Right atrium auricular region (tissue), 2 donors: ENCODE measurements around the gene FERD3L. TPM values are rescaled to one million over a fixed set of nuclear protein-coding genes. Genes with fewer than 3 reads are reported as not detected.
"Not testable (repeated sequence)": the region's sequence is repeated elsewhere in the genome, so short reads cannot be mapped to it uniquely, and the experiment has no call there.

ENCODE experiments used
- DNase-seq: peaks from one replicate; pipeline ENCODE4 v3.0.0-alpha.2; 2019; ENCODE audit warnings: low spot score
- H3K27ac ChIP-seq, 2 donors: fragments of 200-600 bp; sonication (generic); 1 replicate in 1 of 2; 2 replicates in 1 of 2; pipeline ENCODE4 v1.5.1; 2016 to 2019
- H3K27me3 ChIP-seq, 2 donors: fragments of 200-600 bp; sonication (generic); one replicate each; pipeline versions ENCODE4 v1.5.1 to v1.6.0; 2017 to 2019
- H3K36me3 ChIP-seq: fragments of 200-600 bp; sonication (generic); one replicate; pipeline ENCODE4 v1.5.1; 2016
- H3K4me1 ChIP-seq, 2 donors: fragments of 200-600 bp; sonication (generic); one replicate each; pipeline versions ENCODE4 v1.5.1 to v1.6.0; 2017 to 2019
- H3K4me3 ChIP-seq, 2 donors: fragments of 200-600 bp; sonication (generic); 1 replicate in 1 of 2; 2 replicates in 1 of 2; pipeline ENCODE4 v1.5.1; 2017 to 2019; ENCODE audit warnings: mild to moderate bottlenecking in 1 of 2, moderate library complexity in 1 of 2
- H3K9me3 ChIP-seq, 2 donors: fragments of 200-600 bp; sonication (generic); one replicate each; pipeline ENCODE4 v1.5.1; 2019
- total RNA-seq, 2 donors: library from RNA; depleted of rRNA; stranded (reverse); fragments of >200 nt; gene quantifications; one replicate each; pipeline ENCODE4 v1.1.0, GENCODE V29; 2016
- TF ChIP-seq, protein P1 (sequence below), 2 donors: fragments of 200-600 bp; sonication (generic); IDR thresholded peaks; one replicate each; pipeline ENCODE4 v1.5.1; 2019; ENCODE audit warnings: antibody characterized with exemption in 2 of 2

Gene FERD3L
- not detected for total RNA-seq

DNA sequence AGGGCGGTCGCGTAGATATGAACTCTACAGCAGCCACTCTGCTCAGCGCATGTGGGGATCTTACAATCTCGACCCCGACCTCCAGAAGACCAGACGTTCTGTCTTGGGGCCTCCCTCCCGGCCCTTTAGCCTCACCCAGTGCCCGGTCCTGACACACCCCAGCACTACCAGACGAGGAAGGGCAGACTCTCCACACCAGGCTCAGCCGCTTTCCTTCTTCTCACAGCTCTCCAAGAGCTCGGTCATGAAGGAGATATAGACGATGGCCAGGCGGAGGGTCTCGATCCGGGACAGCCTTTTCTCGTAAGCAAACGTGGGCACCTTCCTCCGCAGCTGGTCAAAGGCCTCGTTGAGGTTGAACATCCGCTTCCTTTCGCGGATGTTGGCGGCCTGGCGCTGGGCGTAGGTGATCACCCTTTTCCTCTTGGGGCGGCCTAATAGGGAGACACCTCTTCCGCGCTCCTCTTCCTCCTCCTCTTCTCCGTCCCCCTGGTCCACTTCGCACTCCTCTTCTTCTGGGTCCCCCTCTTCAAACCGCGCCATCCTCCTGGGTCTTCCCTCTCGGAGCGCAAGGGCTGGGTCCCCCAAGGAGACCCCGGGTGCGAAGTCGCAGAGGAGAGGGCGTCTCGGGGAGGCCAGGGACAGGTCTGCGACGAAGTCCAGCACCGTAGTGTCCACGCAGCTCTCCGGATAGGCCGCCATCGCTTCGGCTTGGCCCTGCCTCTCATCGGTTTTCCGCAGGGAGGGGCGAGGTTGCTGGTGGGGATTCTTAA, at the start of gene FERD3L:
FERD3L (minus strand) TSS at position 761 of the 773 bp plus-strand sequence; CDS start at position 702, 59 bp downstream.
- H3K9me3 ChIP-seq: no peaks in the 10 kb centered on the region
- no peak within 1 kb of the TSS for H3K27ac ChIP-seq
- no peak for DNase-seq
- peaks cover 3 to 5% of the 10 kb centered on the region in 2 donors for H3K27me3 ChIP-seq
- TF ChIP-seq, protein P1, sequence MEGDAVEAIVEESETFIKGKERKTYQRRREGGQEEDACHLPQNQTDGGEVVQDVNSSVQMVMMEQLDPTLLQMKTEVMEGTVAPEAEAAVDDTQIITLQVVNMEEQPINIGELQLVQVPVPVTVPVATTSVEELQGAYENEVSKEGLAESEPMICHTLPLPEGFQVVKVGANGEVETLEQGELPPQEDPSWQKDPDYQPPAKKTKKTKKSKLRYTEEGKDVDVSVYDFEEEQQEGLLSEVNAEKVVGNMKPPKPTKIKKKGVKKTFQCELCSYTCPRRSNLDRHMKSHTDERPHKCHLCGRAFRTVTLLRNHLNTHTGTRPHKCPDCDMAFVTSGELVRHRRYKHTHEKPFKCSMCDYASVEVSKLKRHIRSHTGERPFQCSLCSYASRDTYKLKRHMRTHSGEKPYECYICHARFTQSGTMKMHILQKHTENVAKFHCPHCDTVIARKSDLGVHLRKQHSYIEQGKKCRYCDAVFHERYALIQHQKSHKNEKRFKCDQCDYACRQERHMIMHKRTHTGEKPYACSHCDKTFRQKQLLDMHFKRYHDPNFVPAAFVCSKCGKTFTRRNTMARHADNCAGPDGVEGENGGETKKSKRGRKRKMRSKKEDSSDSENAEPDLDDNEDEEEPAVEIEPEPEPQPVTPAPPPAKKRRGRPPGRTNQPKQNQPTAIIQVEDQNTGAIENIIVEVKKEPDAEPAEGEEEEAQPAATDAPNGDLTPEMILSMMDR (IDR thresholded peaks at IDR 0.05): no peak
- peak within 1 kb of the TSS in 1 of 2 donors; percentile 32 for H3K4me3 ChIP-seq
- peaks cover 0 to 14% of the 10 kb centered on the region in 2 donors for H3K4me1 ChIP-seq
- H3K36me3 ChIP-seq: no peaks in the 10 kb centered on the region

GRCh38 chr7:19194417-19194816, 49.2 kb upstream of the FERD3L start:
- not testable (repeated sequence) for H3K36me3 ChIP-seq, DNase-seq

GRCh38 chr7:19181634-19182033, 36.4 kb upstream of the FERD3L start:
- H3K4me3 ChIP-seq: no peak overlapping the region
- no peaks in the 10 kb centered on the region for H3K36me3 ChIP-seq
- no peak for DNase-seq
- TF ChIP-seq, protein P1 (IDR thresholded peaks at IDR 0.05): no peak
- H3K4me1 ChIP-seq: no peaks in the 10 kb centered on the region
- H3K27me3 ChIP-seq: no peaks in the 10 kb centered on the region
- no peak overlapping the region for H3K27ac ChIP-seq
- peaks cover 0 to 30% of the 10 kb centered on the region in 2 donors for H3K9me3 ChIP-seq

More at GRCh38 chr7:19194417-19194816, 49.2 kb upstream of the FERD3L start:
- not testable (repeated sequence) for H3K27me3 ChIP-seq, H3K4me1 ChIP-seq, H3K9me3 ChIP-seq, H3K4me3 ChIP-seq, H3K27ac ChIP-seq

- TF ChIP-seq, protein P1 (IDR thresholded peaks at IDR 0.05): no peak
- DNase-seq: no peak
- no peaks in the 10 kb centered on the region for H3K27me3 ChIP-seq
- H3K9me3 ChIP-seq: peaks cover 0 to 14% of the 10 kb centered on the region in 2 donors
- H3K36me3 ChIP-seq: no peaks in the 10 kb centered on the region
- H3K4me3 ChIP-seq: no peak overlapping the region
- no peaks in the 10 kb centered on the region for H3K4me1 ChIP-seq
- H3K27ac ChIP-seq: no peak overlapping the region
Measured at GRCh38 chr7:19178595-19178994, 33.4 kb upstream of the FERD3L start.

DNA sequence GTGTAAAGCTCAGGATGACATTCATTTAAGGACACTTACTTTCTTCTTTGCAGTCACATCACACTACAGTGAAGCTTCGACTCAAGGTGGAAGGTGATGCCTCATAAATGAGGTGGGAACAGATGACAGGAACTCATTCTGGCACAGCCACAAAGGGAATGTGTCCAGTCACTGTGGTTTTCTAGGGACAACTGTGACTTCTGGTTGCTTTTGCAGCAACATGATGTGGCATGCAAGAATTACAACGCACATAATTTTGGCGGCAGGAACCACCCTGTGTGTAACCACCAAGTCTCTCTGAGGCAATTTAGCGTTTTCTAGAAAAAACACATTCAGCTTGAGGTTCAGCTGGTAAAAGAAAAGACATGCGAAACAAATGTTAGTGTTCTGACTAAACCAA, 32.0 kb upstream of the FERD3L start:
- H3K36me3 ChIP-seq: no peaks in the 10 kb centered on the region
- no peak for DNase-seq
- no peaks in the 10 kb centered on the region for H3K4me1 ChIP-seq
- H3K27me3 ChIP-seq: no peaks in the 10 kb centered on the region
- no peak overlapping the region for H3K4me3 ChIP-seq
- H3K27ac ChIP-seq: no peak overlapping the region
- peaks cover 0 to under 1% of the 10 kb centered on the region in 2 donors for H3K9me3 ChIP-seq
- TF ChIP-seq, protein P1 (IDR thresholded peaks at IDR 0.05): no peak

DNA sequence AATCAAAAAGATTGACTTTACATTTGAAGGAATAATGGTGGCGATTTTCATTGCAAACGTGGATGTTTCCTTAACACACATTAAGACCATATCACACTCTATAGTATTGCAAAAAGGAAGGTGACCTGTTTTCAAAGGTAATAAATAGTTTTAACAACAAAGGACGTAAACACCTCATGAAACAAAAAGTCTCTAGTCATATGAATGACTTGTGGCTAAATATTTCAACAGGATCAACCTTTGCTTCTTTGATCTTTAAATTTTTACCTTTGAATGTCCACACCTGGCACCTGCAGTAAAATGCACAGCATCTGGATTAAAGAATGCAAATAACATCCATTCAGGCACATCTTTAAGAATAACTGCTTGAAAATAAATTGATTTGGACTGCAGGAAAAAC, 30.0 kb upstream of the FERD3L start:
- Histone ChIP-seq H3K9me3 (no peaks in the 10 kb centered on the region), H3K27ac (no peak overlapping the region), H3K27me3 (no peaks in the 10 kb centered on the region), H3K36me3 (no peaks in the 10 kb centered on the region), H3K4me3 (no peak overlapping the region), H3K4me1 (no peaks in the 10 kb centered on the region)
- TF ChIP-seq, protein P1 (IDR thresholded peaks at IDR 0.05): no peak
- DNase-seq: no peak
